HG02870 (cell line): ENCODE results near the gene ASTN2.

Experiments
- ATAC-seq: cut with Tn5 transposase; IDR thresholded peaks from one replicate; pipeline ENCODE4 v1.9.1; 2021; ENCODE audit warnings: mild to moderate bottlenecking, moderate library complexity; ENCODE audit not compliant: unreplicated experiment

Gene ASTN2

DNA sequence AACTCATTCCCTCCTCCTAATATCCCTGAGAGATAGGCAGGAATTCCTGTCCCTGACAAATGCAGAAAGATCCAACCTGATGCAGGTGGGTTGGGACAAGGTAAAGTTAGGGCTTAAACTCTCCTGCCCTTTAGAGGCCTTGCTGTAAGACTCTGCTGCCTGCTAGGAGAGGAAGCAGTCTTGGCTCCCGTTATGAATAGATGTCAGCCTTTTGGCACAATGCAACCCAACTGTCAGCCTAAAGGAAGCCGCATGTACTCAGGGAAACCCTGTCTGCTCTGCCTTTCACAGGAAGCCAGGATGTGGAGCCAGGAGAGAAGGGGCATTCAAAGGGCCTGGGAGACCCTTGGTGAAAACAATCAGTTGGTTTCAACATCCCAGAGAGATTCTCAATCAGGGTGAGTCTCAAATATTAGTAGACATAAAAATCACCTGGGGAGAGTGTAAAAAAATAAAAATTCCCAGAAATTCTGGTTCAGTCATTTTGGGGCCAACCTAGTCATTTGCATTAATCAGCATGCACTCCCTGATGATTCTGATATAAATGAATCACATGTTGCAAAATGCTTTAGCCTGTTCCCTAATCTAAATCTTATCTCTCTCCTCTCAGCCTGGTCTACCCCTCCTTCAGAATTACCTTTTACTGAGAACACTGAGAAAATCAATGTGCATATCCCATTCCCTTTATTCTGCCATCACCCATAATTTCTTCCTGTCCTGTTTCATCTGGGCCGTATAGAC is 864.0 kb downstream of the ASTN2 start:
- ATAC-seq, result no peak

DNA sequence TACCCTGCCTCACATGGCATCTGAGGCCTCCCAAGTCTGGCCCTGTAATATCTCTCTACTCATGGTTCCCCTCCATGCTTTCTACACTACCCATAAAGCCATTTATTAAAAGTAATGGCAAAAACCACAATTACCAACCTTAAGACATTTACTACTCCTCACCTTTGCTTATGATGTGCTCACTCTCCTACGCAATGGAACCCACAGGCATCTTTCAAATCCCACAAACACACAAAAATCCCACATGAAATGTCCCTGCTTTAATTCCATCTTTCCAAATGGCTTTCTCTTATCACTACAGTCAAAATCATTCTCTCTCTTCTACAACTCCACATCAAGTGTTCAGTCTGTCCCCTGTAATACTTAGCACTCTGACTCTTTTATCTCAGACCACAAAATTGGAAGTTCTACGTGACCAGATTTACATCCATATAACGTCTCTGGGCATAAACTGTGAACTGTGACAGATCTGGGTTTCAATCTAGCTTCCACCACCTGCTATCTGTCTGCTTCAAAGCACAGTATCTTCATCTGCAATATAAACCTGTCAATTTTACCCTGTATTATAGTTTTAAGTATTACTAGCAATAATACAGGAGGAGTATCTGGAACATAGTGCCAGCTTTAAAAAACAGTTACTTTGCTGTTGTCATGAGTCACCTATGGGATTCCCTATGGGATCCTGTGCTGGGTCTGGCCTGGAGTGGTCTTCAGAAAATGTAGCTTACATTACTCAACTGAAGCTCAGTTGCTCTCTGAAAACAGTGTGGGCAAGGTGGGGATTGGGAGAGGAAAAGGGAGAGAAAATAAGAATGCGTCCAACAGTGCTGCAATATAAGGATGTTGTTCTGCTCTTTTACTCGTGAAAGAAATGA is 864.8 kb downstream of the ASTN2 start:
- no peak for ATAC-seq

DNA sequence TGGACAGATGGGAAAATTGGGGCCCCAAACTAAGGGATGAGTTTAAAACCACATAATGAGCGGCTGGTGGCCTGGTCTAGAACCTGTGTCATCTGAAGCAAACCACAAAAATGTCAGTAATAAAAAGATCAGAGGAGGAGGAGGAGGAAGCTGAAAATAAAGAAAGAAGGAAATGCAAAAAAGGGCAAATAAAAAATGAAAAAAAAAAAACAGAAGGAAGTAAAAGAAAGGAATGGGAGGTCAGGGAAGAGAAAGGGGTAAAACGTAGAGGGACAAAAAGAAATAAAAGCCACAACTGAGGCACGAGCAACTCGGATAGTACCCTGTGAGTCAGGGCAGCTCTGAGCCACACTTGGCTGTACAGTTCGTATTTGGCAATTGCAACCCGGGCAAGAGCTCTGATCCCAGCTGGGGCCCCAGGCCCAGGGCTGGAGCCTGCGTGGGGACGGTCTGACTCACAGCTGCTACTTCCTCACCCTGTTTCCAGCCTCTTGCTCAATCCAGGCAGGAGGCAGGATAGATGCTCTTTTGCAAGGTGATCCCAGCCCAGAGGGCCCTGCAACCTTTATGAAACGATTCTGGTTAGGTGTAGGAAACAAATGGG is 865.7 kb downstream of the ASTN2 start:
- no peak for ATAC-seq

DNA sequence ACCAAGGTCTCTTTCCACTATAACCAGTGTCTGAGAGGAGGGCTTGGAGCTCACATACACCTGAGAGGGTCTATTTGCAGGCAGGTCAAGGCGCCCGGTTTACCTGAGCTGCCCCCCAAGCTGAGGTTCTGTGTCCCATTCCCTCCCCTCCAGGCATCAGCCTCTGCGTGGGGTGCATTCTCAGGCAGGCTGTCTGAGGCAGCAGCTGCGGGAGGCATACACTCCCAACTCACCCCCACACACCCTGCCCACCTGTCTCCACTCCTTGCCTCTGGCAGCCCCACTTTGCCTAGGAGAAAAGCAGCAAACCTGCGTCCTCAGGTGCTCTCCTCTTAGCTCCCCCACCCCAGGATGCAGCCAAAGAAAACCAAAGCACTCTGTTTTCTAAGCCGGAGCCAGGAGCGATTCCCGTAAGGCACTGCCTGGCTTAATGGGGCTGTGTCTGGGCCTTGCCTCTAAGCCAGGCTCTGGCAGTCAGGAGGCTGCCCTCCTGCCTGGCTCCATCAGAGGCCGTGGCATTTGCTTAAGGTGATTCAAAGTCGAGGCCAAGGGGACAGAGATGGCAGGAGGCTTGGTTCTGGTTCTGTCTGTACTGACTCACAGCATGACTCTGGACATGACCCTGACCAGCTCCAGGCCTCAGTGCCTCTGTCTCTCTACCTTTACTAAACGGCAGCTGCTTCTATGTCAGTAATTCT is 867.0 kb downstream of the ASTN2 start:
- no peak for ATAC-seq

DNA sequence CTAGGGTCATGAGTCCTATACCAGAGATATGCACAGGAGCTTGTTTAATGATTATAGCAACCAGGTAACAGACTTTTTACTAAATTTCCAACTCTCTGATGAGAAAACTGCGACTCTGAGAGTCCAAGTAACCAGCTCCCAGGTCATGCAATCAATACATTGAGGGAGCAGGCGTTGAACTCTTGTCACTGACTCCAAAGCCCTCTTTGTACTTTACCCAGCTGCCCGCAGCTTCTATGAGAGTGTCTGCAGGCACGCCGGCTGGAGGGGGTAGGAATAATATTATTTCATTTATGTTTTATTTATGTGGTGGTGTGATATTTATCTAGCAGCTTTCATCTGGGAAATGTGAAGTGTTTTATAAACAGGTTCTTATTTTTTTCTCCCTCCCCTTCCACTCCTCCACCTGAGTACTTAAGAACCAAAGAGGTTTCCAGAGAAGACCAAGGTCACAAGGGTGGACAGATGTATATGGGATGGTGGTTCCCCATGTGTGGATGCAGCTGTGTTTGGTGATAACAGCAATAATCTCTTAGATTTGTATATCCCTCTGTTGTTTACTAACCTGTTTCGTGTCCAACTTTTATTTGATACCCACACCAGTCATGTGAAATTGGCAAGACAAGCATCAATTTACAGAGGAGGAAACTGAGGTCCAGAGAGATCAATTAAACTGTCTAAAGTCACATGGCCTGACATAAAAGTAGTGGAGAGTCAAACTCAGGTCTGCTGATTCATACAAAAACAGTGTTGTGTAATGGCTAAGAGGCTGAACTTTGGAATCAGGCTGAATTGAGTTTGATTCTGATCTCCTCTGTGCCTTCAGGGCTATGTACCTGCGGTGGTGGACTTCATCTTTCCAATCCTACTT is 867.9 kb downstream of the ASTN2 start:
- ATAC-seq, result no peak

DNA sequence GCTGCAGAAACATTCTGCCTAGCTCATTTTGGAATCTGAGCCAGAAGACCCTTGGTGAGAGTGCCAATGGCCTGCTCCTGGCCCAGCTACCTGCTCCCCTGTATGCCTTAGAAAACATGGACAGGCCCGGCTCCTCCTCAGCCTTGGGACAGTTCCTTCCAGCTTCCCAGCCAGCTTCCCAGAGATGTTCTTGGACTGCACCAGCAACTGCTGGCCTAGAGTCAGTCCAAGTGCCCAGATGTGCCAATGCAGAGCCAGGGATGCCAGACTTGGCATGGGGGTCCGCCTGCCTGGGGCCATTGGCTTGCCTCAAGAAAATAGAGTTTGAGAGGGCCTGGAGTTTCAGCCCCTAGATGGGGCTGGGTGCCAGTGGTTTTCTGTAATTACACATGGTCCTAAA is 870.0 kb downstream of the ASTN2 start:
- no peak for ATAC-seq

DNA sequence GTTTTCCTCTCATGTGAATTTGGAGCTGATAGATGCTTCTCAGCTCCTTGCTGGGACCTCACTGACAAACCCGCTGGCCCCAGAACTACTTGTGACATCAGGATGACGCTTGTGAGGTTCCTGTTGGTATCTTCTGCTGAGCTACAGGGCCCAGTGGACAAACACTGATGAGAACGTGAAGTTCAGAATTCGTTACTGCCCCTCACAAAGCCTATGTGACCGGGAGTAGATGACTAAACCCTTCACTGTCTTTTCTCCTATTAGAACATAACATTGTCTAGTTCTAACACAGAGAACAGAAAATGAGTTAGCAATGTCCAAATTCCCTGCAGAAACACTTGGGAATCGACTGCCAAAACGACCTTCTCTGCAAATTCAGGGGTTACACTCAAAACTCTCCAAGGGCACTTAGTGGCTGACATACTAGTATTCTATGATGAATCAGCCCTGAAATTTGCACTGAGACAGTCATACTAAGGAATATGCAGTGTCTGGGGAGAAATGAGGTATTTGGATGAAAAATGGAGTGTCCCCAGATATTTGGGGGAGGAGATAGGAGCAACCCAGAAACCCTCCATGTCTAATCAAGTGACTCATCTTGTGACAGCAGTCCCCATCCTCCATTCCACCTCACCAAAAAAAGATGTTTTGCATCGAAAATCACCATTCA is 871.0 kb downstream of the ASTN2 start:
- ATAC-seq, result no peak

DNA sequence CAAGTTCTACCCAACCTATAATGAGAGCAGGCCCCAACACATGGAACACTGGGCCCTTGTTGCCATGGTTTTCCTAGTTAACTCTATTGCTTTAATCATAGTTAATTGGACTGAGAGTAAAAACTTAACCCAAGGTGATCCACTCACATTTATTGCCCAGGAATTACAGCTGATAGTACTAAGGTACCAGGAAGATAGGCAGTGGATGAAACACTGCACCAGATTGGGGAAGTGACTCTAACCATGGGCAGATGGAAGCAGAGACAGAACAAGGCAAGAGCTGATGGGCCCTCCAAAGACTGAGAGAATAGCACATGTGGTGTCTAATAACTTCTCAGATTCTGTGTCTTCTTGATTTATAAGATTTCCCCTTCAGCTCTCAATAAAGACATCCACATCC is 873.5 kb downstream of the ASTN2 start:
- ATAC-seq, result no peak

DNA sequence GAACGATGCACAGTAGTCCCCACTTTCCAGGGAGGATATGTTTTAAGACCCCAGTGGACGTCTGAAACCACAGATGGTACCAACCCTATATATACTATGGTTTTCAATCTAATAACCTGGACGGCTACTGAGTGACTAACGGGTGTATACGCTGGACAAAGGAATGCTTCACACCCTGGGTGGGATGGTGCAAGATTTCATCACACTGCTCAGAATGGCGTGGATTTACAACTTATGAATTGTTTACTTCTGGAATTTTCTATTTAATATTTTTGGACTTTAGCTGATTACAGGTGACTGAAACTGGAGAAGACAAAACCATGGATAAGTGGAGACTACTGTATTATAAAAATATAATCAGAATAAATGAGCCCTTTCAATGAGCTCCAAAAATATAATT is 875.3 kb downstream of the ASTN2 start:
- ATAC-seq, result no peak

DNA sequence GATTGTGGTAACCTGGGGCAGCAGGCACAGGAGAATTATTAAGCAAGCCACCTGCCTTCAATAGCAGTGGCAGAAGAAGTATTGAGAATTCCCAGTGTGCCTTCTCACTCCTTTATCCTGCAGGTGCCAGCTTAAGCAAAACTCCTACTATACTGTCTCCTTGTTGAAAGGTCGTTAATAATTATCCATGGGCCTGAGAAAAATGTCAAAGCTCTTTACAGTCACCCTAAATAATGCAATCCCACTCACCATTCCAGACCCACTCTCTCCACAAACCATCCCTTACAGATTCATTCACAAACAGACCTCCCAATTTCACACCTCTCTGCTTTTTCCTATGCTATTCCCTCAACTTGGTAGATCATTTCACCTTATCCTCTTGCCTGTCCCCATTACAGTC is 889.2 kb downstream of the ASTN2 start:
- no peak for ATAC-seq

DNA sequence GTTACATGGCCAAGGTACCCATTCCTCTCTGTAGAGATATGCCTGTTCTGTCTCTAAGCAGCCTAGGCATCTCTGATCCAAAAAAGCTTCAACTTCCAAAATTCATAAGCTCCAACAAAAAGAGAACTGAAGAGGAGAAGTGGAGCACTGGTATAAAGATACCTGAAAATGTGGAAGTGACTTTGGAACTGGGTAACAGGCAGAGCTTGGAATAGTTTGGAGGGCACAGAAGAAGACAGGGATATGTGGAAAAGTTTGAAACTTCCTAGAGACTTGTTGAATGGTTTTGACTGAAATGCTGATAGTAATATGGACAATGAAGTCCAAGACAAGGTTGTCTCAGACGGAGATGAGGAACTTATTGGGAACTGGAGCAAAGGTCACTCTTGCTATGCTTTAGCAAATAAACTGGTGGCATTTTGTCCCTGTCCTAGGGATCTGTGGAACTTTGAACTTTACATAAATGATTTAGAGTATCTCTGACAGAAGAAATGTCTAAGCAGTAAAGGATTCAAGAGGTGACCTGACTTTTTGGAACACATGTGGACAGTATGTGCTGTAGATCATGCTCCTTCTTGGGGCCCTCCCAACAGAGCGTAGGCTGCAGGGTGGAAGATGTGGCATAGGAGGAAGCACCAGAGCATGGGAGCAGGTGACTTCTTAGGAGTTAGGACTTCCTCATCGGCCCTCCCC is 889.9 kb downstream of the ASTN2 start:
- ATAC-seq, result no peak

DNA sequence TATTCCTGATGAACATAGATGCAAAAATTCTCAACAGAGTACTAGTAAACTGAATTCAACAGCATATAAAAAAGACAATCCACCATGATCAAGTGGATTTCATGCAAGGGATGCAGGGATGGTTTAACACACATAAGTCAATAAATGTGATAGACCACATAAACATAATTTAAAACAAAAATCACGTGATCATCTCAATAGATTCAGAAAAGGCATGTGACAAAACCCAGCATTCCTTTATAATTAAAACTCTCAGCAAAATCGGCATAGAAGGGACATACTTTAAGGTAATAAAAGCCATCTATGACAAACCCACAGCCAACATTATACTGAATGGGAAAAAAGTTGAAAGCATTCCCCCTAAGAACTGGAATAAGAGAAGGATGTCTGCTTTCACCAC is 894.6 kb downstream of the ASTN2 start:
- ATAC-seq, result no peak

DNA sequence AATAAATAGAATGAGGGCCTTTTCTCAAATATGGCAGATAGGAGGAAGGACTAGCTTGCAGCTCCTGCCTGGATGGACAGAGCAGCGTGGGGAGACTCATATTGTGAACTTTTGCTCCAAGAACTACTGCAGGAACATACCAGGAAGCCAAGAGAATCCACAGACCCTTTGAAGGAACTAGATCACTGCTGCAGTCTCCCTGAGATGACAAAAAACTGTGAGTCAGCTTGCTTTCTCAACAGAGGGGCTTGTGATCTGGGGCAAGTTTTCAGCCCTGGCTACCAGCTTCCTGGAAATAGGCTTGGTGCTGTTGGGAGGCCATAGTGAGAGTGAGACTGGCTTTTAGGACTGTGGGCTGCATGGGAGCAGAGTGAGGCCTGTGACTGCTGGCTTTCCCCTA is 898.4 kb downstream of the ASTN2 start:
- ATAC-seq, result no peak

DNA sequence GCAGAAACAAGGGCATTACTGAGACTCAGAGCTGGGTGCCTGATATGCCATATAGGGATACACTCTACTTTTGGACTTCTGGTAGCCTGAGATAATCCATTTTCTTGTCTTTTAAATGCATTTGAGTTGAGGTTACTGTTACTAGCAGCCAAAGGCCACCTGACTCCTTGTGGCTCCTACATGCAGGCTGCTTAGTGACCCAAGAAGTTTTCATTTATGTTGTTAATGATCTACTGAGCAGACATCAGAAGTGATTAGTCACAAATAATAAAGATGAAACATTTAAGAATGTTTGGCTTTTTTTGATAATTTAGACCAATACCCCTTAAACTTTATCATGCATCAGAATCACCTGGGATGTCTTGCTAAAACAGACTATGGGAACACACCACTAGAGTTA is 899.3 kb downstream of the ASTN2 start:
- no peak for ATAC-seq

DNA sequence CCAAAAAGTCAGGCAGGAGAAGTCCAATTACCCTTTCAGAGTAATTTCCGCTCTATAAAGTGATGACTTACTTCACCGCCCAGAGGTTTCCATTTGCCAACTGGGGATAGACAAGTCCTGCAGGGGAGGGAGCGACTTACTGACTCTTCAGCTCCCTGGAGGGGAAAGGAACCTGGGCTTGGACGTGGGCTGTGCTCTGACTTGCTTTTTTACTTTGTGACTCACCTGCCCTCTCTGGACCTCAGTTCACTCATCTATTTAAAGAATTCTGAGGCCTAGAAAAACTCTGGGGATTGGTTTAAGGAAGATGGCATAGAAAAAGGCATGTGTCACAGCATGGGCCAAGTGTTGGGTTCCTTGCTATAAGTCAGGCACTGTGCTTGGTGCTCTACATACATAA is 908.2 kb downstream of the ASTN2 start:
- no peak for ATAC-seq

DNA sequence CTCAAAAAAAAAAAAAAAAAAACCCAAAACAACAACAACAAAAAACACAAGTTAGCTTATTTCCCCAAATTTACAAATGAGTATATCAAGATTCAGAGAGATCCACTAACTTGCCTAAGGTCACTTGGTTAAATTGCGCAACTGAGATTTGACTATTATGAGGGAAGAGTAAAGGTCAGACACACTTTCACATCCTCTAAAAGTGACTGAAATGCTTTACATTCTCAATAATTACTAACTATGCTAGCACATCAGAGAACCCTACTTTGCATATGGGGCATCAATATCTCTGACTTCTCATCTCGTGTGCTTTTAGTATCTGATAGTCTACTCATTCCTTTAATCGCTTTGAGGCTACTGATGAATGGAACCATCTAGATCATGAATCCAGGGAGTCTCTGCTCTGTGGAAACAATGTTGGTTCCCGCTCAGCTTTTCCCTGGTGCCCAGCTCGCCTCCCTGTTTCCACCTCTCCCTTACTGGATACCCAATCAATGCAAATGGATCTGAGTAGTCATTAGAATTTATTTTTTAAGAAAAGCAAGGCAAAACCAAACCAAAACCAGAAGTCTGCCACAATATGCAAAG is 909.9 kb downstream of the ASTN2 start:
- ATAC-seq, result peak; percentile 99

DNA sequence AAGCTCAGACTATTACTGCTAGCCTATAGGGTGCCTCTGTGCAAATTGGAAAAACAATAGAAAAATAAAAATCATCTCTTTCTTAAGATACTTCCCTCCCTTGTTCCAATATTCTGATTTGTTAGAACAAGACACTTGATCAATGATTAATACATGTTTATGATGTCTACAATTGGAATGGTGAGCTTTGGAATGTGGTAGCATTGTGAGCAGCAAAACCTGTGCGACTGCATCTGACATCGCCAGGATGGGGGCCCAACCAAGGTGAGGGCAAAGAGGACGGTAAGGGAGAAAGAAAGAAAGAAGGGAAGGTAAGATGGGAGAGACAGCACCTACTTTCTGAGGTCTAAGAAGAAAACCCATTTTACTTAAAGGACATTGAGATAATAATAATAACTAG is 910.8 kb downstream of the ASTN2 start:
- ATAC-seq, result no peak

DNA sequence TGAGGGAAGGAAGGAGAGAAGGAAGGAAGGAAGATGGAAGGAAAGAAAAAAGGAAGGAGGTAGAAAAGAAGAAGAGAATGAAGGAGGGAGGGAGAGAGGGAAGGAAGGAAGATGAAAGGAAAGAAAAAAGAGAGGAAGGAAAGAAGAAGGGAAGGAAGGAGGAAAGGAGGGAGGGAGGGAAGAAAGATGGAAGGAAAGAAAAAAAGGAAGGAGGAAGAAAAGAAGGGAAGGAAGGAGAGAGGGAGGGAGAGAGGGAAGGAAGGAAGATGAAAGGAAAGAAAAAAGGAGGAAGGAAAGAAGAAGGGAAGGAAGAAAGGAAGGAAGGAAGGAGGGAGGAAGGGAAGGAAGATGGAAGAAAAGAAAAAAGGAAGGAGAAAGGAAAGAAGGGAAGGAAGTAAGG is 912.1 kb downstream of the ASTN2 start:
- no peak for ATAC-seq

DNA sequence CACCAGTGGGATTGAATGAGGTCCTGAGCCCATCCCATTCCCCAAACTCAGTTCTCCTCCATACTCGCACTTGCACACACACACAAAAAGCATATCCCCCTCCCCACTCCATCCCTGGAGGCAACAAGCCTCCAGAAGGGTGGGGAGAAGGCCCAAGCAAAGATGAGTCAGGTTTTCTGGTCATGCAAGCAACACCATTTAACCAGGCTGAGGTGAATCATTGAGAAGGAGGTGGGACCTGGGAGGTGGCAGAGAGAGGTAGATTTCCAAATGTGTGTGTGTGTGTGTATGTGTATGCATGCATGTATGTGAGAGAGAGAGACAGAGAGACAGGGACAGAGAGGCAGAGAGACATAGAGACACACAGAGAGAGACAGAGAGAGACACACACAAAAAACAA is 913.0 kb downstream of the ASTN2 start:
- no peak for ATAC-seq
